Measurements from ENCODE around the gene SULT1C4.

Gene SULT1C4

GRCh38 chr2:108414256-108414876 is 36.6 kb downstream of the SULT1C4 start:
- peaks cover 23% of the 10 kb centered on the region for H3K4me1 ChIP-seq (ENCODE audit: insufficient read depth, poor library complexity, severe bottlenecking)
- H3K36me3 ChIP-seq (ENCODE audit: low read depth) = no peaks in the 10 kb centered on the region
- H3K9me3 ChIP-seq (ENCODE audit: severe bottlenecking) = no peaks in the 10 kb centered on the region
- ATAC-seq (ENCODE audit: low read depth) (no peak), DNase-seq (ENCODE audit: low spot score) (no peak)
- no peaks in the 10 kb centered on the region for H3K27me3 ChIP-seq (ENCODE audit: insufficient read depth, poor library complexity, severe bottlenecking)
- no peak overlapping the region for H3K4me3 ChIP-seq (ENCODE audit: severe bottlenecking)
- TF ChIP-seq, protein P1, sequence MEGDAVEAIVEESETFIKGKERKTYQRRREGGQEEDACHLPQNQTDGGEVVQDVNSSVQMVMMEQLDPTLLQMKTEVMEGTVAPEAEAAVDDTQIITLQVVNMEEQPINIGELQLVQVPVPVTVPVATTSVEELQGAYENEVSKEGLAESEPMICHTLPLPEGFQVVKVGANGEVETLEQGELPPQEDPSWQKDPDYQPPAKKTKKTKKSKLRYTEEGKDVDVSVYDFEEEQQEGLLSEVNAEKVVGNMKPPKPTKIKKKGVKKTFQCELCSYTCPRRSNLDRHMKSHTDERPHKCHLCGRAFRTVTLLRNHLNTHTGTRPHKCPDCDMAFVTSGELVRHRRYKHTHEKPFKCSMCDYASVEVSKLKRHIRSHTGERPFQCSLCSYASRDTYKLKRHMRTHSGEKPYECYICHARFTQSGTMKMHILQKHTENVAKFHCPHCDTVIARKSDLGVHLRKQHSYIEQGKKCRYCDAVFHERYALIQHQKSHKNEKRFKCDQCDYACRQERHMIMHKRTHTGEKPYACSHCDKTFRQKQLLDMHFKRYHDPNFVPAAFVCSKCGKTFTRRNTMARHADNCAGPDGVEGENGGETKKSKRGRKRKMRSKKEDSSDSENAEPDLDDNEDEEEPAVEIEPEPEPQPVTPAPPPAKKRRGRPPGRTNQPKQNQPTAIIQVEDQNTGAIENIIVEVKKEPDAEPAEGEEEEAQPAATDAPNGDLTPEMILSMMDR (IDR thresholded peaks at IDR 0.05; ENCODE audit: poor library complexity, severe bottlenecking) = no peak
- peak overlapping the region; percentile 95 for H3K27ac ChIP-seq (ENCODE audit: poor library complexity, severe bottlenecking)

DNA sequence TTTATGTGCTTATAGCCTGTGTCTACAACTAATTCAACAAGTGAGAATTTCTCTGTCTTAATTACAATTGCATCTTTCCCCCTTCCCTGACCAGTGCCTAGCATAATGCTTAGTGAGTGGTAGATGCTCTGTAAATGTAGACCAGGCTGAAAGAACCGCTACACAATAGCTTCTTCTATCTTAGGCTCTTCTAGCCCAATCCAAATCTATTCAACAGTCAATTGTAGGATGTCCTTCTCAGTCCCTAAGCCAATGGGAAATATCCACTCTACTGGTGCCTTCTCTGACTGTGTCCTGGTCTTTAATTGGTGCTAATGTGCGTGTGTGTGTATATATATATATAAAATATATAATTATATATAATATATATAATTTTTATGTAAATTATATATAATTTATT is 37.2 kb downstream of the SULT1C4 start:
- no peaks in the 10 kb centered on the region for H3K27me3 ChIP-seq (ENCODE audit: insufficient read depth, poor library complexity, severe bottlenecking)
- peak overlapping the region; percentile 95 for H3K27ac ChIP-seq (ENCODE audit: poor library complexity, severe bottlenecking)
- H3K4me3 ChIP-seq (ENCODE audit: severe bottlenecking) = no peak overlapping the region
- TF ChIP-seq, protein P1 (IDR thresholded peaks at IDR 0.05; ENCODE audit: poor library complexity, severe bottlenecking) = no peak
- ATAC-seq (ENCODE audit: low read depth) (no peak), DNase-seq (ENCODE audit: low spot score) (no peak)
- peaks cover 23% of the 10 kb centered on the region for H3K4me1 ChIP-seq (ENCODE audit: insufficient read depth, poor library complexity, severe bottlenecking)
- no peaks in the 10 kb centered on the region for H3K36me3 ChIP-seq (ENCODE audit: low read depth)
- H3K9me3 ChIP-seq (ENCODE audit: severe bottlenecking) = no peaks in the 10 kb centered on the region

DNA sequence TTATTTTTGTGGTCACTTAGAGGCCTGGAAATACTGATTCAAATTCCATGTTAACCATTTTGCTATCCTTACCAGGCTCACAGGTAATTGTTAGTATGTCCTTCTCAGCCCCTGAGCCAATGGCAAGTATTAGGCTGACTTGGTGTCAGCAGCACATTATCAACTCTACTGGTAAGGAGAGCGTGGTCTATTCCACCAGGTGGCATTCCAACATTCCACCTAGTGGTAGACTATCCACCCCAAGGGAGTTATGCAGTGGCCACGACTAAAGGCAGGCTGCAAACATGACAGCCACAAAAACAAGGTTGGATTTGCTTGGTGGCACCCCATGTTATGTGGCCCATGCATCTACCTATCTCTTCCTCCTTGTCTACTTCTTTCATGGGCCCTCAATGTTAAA is 39.5 kb downstream of the SULT1C4 start:
- Histone ChIP-seq H3K36me3 (ENCODE audit: low read depth) (no peaks in the 10 kb centered on the region), H3K27ac (ENCODE audit: poor library complexity, severe bottlenecking) (no peak overlapping the region), H3K4me1 (ENCODE audit: insufficient read depth, poor library complexity, severe bottlenecking) (peaks cover 20% of the 10 kb centered on the region), H3K4me3 (ENCODE audit: severe bottlenecking) (no peak overlapping the region), H3K9me3 (ENCODE audit: severe bottlenecking) (no peaks in the 10 kb centered on the region), H3K27me3 (ENCODE audit: insufficient read depth, poor library complexity, severe bottlenecking) (no peaks in the 10 kb centered on the region)
- TF ChIP-seq, protein P1 (IDR thresholded peaks at IDR 0.05; ENCODE audit: poor library complexity, severe bottlenecking) = peak; percentile 29
- no peak for DNase-seq (ENCODE audit: low spot score)
- peak; percentile 30; the same call in 1 of the 3 replicates for ATAC-seq (ENCODE audit: low read depth)

DNA sequence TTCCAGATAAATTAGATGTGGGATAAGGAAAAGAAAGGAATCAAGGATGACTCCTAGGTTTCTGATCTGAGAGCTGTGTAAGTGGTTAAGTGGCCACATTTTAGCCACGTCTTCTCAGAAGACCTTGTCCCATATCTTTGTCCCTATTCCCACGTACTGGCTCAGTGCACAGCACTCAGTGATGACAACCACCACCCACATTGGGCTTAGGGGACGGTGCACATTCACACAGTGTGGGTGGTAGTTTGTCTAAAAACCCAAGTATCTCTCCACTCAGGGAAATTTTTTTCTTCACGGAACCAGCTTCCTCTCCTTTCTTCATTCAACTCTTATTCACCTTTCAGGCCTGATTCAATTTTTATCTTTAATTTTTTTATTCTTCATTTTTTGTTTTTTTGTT is 40.7 kb downstream of the SULT1C4 start:
- ATAC-seq (ENCODE audit: low read depth) = no peak
- Histone ChIP-seq H3K36me3 (ENCODE audit: low read depth) (no peaks in the 10 kb centered on the region), H3K27ac (ENCODE audit: poor library complexity, severe bottlenecking) (no peak overlapping the region), H3K4me3 (ENCODE audit: severe bottlenecking) (no peak overlapping the region), H3K9me3 (ENCODE audit: severe bottlenecking) (no peaks in the 10 kb centered on the region), H3K4me1 (ENCODE audit: insufficient read depth, poor library complexity, severe bottlenecking) (peaks cover 11% of the 10 kb centered on the region), H3K27me3 (ENCODE audit: insufficient read depth, poor library complexity, severe bottlenecking) (no peaks in the 10 kb centered on the region)
- no peak for DNase-seq (ENCODE audit: low spot score)
- TF ChIP-seq, protein P1 (IDR thresholded peaks at IDR 0.05; ENCODE audit: poor library complexity, severe bottlenecking) = no peak

DNA sequence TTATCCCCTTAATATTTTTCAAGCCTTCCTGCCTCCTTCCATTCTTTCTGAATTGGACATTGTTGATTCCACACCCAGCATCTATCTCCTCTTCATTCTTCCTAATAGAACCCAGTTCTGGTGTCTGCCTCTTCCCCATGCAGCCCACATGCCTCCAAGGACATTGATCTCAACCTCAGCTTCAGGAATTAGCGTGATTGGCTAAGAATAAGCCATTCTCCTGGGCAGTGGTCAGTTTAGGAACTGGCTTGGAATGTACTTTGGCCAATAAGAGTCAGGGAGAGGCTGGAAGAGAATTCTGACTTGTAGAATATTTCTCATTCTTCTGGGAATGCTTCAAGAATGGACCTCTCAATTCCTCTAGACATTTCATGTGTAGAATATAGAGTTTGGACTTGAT is 45.3 kb downstream of the SULT1C4 start:
- Histone ChIP-seq H3K4me1 (ENCODE audit: insufficient read depth, poor library complexity, severe bottlenecking) (no peaks in the 10 kb centered on the region), H3K4me3 (ENCODE audit: severe bottlenecking) (no peak overlapping the region), H3K36me3 (ENCODE audit: low read depth) (no peaks in the 10 kb centered on the region), H3K27me3 (ENCODE audit: insufficient read depth, poor library complexity, severe bottlenecking) (no peaks in the 10 kb centered on the region), H3K27ac (ENCODE audit: poor library complexity, severe bottlenecking) (no peak overlapping the region), H3K9me3 (ENCODE audit: severe bottlenecking) (no peaks in the 10 kb centered on the region)
- ATAC-seq (ENCODE audit: low read depth) = no peak
- DNase-seq (ENCODE audit: low spot score) = no peak
- TF ChIP-seq, protein P1 (IDR thresholded peaks at IDR 0.05; ENCODE audit: poor library complexity, severe bottlenecking) = no peak
